GM19240 (cell line): ENCODE results near the gene LHFPL2.

Experiments
- DNase-seq: peaks from one replicate; pipeline ENCODE4 v3.0.0; 2011; ENCODE audit warnings: low spot score; ENCODE audit not compliant: insufficient read length

Gene LHFPL2

DNA sequence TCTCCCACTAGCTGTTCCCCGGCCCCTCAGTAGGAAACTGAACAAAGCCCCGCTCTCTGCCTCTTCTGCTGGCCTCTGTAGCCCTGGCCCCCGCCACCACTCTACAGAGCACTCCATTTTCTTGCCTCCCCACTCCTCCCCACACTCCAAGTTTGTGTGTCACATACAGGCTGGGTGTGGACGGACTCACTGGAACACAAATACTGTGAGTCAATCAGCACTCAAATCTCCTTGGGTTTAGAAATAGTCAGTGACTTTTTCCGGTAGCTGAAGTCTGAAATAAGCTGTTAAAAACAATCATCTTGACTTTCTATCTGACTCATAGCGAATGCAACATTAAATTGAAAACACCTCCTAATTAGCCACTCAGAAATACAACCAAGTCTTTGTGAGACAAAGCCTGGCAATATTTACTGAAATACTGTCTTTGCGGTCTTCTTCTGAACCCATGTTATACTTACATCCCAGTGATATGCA, 122.5 kb downstream of the LHFPL2 start:
- DNase-seq: no peak

- DNase-seq: no peak
Observed at GRCh38 chr5:78523314-78524193, 125.0 kb downstream of the LHFPL2 start.

- no peak for DNase-seq
Observed at GRCh38 chr5:78522476-78523260, 125.9 kb downstream of the LHFPL2 start.

DNA sequence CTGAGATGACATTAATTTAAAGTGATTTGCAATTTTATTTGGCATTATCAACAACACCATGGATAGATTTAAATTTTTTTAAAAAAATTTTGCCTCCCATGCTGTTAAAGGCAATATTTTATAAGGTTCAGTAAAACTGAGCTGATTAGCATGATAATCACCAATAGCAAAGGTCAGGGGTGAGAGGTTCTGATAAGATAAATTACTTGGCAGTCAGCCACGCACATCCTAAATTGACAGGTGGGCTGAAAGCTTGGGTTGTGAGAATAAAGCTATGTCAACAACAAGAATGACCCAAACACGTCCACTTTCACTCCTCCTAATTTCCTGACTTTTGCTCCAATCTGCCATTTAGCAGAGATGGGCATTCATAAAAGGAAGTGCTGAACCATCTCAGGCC, 127.1 kb downstream of the LHFPL2 start:
- DNase-seq: no peak

- DNase-seq: no peak
Observed at GRCh38 chr5:78519198-78519941, 129.2 kb downstream of the LHFPL2 start.

GRCh38 chr5:78518365-78519197, 130.0 kb downstream of the LHFPL2 start:
- no peak for DNase-seq

- DNase-seq: no peak
Observed at GRCh38 chr5:78515670-78516069, 132.9 kb downstream of the LHFPL2 start.

- no peak for DNase-seq
Observed at GRCh38 chr5:78514427-78515330, 133.9 kb downstream of the LHFPL2 start.

- DNase-seq: no peak
Observed at GRCh38 chr5:78513441-78513840, 135.1 kb downstream of the LHFPL2 start.

- no peak for DNase-seq
Observed at GRCh38 chr5:78512435-78512834, 136.1 kb downstream of the LHFPL2 start.

- DNase-seq: no peak
Observed at GRCh38 chr5:78511121-78511906, 137.3 kb downstream of the LHFPL2 start.

DNA sequence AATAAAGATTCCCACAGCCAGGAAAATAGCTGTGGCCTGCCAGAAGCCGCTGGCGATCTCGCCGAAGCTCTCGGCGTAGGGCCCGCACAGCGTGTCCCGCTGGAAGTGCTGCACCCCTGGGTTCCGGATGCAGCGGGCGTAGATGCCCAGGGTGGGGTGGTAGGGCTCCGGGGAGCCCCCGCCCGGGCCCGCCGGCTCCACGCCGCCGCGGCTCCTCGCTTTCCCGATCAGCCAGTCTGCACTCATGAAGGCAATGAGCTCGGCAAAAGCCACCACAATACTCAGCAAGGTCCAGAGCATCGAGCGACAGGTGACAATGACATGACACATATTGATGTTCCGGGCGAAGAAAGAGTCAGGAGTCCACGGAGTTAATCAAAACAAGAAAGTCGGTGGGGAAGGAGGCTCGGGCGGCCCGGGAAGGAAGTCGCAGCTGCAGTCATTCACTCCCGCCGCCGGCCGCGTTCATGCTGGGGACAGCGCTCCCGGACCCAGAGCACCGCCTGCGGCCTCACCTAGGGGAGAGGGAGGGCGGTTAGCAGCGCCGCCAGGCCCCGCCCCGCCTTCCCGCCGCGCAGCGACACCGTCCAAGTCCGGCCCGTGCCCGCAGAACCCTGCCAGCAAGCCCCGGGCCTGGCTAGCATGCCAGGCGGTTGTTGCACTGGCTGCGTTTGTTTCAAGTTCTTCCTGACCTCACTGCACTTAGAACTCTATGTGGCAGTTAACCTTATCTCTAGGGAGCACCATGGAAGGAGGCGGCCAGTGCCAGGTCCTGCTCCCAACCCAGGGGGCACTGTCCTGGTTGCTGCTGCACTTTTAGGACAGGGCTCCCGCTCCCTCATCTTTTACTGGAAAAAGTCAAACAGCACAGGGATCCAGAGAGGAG, 138.4 kb downstream of the LHFPL2 start:
- peak; percentile 43 for DNase-seq

DNA sequence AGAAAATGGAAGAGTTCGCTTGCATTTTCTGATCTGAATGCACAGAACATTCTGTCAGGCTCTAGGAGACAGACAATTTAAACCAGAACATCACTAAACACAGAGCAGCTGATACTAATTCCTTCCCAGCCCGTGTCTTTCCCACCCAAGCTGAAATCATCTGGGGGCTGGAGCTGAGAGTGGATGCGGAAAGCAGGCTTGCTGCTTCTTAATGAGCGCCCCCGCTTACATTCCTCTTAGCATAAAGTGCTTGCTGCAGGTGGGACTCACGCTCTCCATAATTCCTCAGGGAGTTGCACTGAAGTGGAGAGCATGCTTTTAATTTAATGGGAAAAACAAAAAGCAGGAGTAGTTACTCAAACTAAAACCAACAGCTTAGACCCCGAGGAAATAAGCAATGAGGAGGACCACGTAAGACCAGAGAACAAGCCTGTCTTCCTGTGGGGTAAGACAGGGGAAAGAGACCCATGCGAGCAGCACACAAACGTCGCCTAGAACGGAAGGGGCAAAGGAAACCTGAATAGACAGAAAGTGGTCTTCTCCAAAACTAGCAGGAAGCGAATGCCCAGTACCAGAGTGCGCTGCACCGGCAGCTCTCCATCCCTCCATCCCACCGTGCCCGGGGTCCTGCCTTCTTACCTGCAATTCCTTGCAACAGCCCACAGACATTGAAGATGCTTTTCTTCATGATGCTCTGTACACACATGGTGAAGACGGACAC, 139.3 kb downstream of the LHFPL2 start:
- DNase-seq: no peak

- no peak for DNase-seq
Observed at GRCh38 chr5:78508186-78508765, 140.3 kb downstream of the LHFPL2 start.

- no peak for DNase-seq
Observed at GRCh38 chr5:78507531-78507930, 141.0 kb downstream of the LHFPL2 start.

- no peak for DNase-seq
Observed at GRCh38 chr5:78506261-78507024, 142.1 kb downstream of the LHFPL2 start.
